Effector memory CD4-positive, alpha-beta T cell (primary cell): ENCODE measurements around the gene SLC39A5.
A peak's percentile ranks its signal among the peaks of the same experiment; 100 is the strongest.
"Not testable (repeated sequence)": the region's sequence is repeated elsewhere in the genome, so short reads cannot be mapped to it uniquely, and the experiment has no call there.

Experiments
- DNase-seq, 3 donors: peaks; one replicate each; pipeline ENCODE4 v3.0.0-alpha.2; 2020
- H3K27ac ChIP-seq: 2 replicates; pipeline ENCODE4 v1.7.0; 2013; ENCODE audit warnings: mild to moderate bottlenecking, low read length, moderate library complexity; ENCODE audit not compliant: insufficient read depth, poor library complexity, severe bottlenecking
- H3K27me3 ChIP-seq: replicated peaks from 2 replicates; pipeline ENCODE4 v1.7.0; 2013; ENCODE audit warnings: mild to moderate bottlenecking, low read length; ENCODE audit not compliant: insufficient read depth, control insufficient read depth, poor library complexity, severe bottlenecking
- H3K36me3 ChIP-seq: 2 replicates; pipeline ENCODE4 v1.7.0; 2013; ENCODE audit warnings: mild to moderate bottlenecking, low read length, moderate library complexity; ENCODE audit not compliant: control insufficient read depth, insufficient read depth
- H3K4me1 ChIP-seq: 2 replicates; pipeline ENCODE4 v1.7.0; 2013; ENCODE audit warnings: low read length, mild to moderate bottlenecking; ENCODE audit not compliant: control insufficient read depth, insufficient read depth, poor library complexity, severe bottlenecking
- H3K4me3 ChIP-seq: 2 replicates; pipeline ENCODE4 v1.7.0; 2013; ENCODE audit warnings: low read length, low read depth, mild to moderate bottlenecking; ENCODE audit not compliant: insufficient read depth, poor library complexity, severe bottlenecking
- H3K9me3 ChIP-seq: 2 replicates; pipeline ENCODE4 v1.7.0; 2013; ENCODE audit warnings: mild to moderate bottlenecking, low read length, moderate library complexity; ENCODE audit not compliant: control insufficient read depth

The SLC39A5 gene

GRCh38 chr12:56257491-56258067, 27.7 kb downstream of the SLC39A5 start:
- Histone ChIP-seq H3K36me3 (peaks cover 24% of the 10 kb centered on the region), H3K4me3 (peak overlapping the region; percentile 67), H3K4me1 (peaks cover 19% of the 10 kb centered on the region), H3K9me3 (no peaks in the 10 kb centered on the region), H3K27ac (peak overlapping the region; percentile 71), H3K27me3 (no peaks in the 10 kb centered on the region)
- no peak for DNase-seq

DNA sequence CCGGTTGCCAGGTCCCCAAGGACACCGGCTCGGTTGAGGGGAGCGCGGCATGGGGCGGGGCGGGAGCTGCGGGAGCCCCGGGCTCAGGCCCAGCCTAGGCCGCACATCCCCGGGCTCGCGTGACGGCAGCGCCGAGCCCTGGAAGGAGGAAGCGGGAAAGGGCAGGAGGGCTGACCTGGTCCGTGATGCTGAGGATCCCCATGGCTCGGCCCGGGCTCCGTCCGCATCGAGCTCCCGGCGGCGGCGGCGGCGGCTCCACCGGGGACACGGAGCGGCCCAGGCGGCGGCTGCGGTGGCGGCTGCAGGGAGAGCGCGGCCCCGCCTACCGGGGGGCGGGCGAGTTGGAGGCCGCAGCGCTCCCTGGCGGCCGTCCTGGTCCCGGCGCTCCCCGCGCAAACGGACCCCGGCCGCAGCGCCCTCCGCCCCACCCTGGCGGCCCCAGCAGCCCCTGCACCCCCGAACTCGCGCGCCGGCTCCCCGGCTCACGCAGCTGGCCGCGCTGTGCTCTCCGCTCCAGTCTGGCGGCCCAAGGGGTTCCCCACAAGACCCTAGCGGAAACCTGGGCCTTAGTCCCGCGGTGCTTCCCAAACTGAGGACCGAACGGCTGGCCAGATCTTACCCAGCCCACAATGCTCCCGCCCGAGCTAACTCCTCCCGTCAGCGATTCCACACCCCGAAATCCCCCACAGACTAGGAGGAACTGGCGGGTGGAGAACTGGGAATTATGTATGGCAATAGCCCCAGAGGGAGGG, 28.4 kb downstream of the SLC39A5 start, which contains the start of gene ANKRD52:
TSS of gene ANKRD52 (minus strand) at position 317 of the 752 bp plus-strand sequence. CDS start at position 202, 115 bp downstream.
- peak; percentile 66 to 70 (median 67) for DNase-seq
- Histone ChIP-seq H3K27ac (peak within 1 kb of the TSS; percentile 71), H3K9me3 (no peaks in the 10 kb centered on the region), H3K4me1 (peaks cover 19% of the 10 kb centered on the region), H3K4me3 (peak within 1 kb of the TSS; percentile 83), H3K36me3 (peaks cover 17% of the 10 kb centered on the region), H3K27me3 (no peaks in the 10 kb centered on the region)

DNA sequence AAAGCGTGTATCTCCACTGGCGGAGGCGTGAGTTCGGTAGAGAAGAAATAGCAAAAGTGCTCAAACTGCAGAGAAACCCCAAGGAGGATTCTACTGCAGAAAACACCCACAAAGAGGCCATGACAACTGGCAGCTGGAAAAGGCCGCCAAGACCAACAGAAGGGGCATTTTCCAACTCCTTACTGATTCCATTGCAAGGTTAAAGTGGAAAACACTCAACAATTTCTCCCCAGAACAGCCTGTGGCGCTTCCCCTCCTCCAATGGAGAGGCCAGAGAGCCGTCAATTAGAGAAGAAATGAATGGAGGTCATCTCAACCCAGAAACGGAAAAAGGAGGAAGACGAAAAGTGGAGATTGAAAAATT, 29.0 kb downstream of the SLC39A5 start:
- peak overlapping the region; percentile 83 for H3K4me3 ChIP-seq
- DNase-seq: no peak
- H3K36me3 ChIP-seq: peaks cover 12% of the 10 kb centered on the region
- H3K27ac ChIP-seq: peak overlapping the region; percentile 54
- H3K4me1 ChIP-seq: peaks cover 19% of the 10 kb centered on the region
- no peaks in the 10 kb centered on the region for H3K27me3 ChIP-seq
- no peaks in the 10 kb centered on the region for H3K9me3 ChIP-seq

DNA sequence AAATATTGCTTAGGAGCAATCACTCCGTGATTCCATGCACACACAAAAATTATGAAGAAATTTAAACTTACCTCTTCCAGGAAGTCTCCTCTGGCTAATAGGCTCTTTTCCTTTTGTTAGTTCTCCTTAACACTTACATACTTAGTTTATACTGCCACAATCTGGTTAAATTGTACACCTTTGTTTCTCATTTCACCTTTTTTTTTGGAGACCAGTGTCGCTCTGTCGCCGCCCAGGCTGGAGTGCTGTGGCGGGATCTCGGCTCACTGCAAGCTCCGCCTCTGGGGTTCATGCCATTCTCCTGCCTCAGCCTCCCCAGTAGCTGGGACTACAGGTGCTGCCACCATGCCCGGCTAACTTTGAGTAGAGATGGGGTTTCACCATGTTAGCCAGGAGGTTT, 30.5 kb downstream of the SLC39A5 start:
- H3K36me3 ChIP-seq: no peaks in the 10 kb centered on the region
- H3K4me1 ChIP-seq: peaks cover 19% of the 10 kb centered on the region
- no peaks in the 10 kb centered on the region for H3K27me3 ChIP-seq
- DNase-seq: no peak
- no peak overlapping the region for H3K4me3 ChIP-seq
- H3K27ac ChIP-seq: no peak overlapping the region
- H3K9me3 ChIP-seq: no peaks in the 10 kb centered on the region

DNA sequence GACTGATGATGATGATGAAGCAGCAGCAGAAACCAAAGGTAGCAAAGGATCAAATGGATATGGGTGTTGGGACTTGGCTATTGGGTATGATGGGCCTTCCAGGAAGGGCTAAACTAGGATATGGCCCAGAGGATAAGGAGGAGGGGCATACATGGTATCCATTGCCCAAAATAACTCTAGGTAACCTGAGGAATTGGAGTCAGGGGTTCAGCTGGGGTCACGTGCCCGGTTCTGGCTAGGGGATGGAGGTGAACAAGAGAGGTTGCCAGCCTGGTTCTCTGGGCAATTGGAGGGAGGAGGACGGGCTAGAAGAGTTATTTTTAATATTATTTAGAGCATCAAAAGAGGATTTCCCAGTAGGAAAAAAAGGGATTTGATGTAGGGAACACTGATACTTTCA, 31.1 kb downstream of the SLC39A5 start:
- H3K4me1 ChIP-seq: peaks cover 19% of the 10 kb centered on the region
- H3K4me3 ChIP-seq: no peak overlapping the region
- no peak overlapping the region for H3K27ac ChIP-seq
- H3K9me3 ChIP-seq: no peaks in the 10 kb centered on the region
- H3K27me3 ChIP-seq: no peaks in the 10 kb centered on the region
- DNase-seq: no peak
- no peaks in the 10 kb centered on the region for H3K36me3 ChIP-seq

DNA sequence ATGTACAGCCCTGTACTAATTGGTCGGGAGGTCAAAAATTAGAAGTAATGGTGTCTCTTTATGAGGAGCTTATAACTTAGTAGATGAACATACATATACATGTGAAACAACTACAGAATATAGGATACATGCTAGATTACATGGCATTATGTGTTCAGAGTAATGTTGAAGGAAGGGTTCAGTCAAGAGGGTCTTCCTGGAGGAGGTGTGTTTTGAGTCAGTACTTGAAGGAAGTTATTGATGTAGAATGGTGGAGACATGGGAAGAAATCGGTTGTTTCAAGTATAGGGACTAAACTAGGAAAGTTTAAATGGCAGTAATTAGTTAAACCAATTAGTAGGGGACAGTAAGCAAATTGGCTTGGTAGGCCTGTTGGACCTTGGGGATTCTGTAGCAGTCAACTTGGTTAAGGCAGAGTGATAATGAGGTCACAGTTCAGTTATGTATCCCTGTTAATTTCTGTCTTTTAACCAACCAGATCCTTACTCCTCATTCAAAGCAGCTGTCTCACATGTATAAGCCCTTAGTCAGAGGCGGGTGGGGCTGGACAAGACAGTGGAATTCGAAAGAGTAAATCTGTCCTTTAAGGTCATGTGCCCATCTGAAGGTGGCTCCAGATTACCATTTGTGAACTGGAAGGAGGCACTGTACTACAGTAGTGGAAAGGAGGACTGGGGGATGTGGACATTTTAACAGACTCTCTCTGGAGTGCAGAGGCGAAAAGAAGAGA, 31.8 kb downstream of the SLC39A5 start:
- Histone ChIP-seq H3K4me3 (no peak overlapping the region), H3K9me3 (no peaks in the 10 kb centered on the region), H3K36me3 (no peaks in the 10 kb centered on the region), H3K27ac (no peak overlapping the region), H3K27me3 (no peaks in the 10 kb centered on the region), H3K4me1 (peaks cover 22% of the 10 kb centered on the region)
- no peak for DNase-seq

DNA sequence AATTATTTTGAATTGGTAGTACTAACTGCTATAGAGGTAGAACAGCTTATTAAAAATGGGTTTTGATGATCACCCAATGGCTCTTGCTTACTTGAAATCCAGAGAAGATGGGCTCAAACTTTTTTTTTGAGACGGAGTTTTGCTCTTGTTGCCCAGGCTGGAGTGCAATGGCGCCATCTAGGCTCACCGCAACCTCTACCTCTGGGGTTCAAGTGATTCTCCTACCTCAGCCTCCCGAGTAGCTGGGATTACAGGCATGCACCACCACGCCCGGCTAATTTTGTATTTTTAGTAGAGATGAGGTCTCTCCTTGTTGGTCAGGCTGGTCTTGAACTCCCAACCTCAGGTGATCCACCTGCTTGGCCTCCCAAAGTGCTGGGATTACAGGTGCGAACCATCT, 33.1 kb downstream of the SLC39A5 start:
- H3K27me3 ChIP-seq, H3K4me3 ChIP-seq, H3K27ac ChIP-seq, DNase-seq, H3K36me3 ChIP-seq, H3K9me3 ChIP-seq: not testable (repeated sequence)
- H3K4me1 ChIP-seq: peaks cover 16% of the 10 kb centered on the region

DNA sequence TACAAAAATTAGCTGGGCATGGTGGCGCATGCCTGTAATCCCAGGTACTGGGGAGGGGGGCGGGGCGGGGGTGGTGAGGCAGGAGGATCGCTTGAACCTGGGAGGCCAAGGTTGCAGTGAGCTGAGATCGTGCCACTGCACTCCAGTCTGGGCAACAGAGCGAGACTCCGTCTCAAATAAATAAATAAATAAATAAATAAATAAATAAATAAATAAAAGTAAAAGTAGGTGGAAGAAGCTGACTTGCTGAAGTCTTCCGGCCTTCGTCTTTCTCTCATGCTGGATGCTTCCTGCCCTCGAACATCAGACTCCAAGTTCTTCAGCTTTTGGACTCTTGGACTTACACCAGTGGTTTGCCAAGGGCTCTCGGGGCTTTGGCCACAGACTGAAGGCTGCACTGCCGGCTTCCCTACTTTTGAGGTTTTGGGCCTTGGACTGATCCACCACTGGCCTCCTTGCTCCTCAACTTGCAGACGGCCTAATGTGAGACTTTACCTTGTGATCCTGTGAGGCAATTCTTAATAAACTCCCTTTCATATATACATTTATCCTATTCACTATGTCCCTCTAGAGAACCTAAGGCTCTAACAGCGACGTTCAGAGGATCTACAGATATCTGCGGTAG, 36.3 kb downstream of the SLC39A5 start:
- peaks cover 10% of the 10 kb centered on the region for H3K4me1 ChIP-seq
- H3K27me3 ChIP-seq, H3K36me3 ChIP-seq, DNase-seq, H3K9me3 ChIP-seq: not testable (repeated sequence)
- H3K27ac ChIP-seq: peak overlapping the region; percentile 96
- H3K4me3 ChIP-seq: peak overlapping the region; percentile 92

- peak; percentile 82 to 88 (median 87) for DNase-seq
- no peaks in the 10 kb centered on the region for H3K9me3 ChIP-seq
- H3K4me1 ChIP-seq: peaks cover 10% of the 10 kb centered on the region
- H3K36me3 ChIP-seq: peaks cover 6% of the 10 kb centered on the region
- H3K27ac ChIP-seq: peak within 1 kb of the TSS; percentile 96
- H3K27me3 ChIP-seq: no peaks in the 10 kb centered on the region
- H3K4me3 ChIP-seq: peak within 1 kb of the TSS; percentile 92
Measured at GRCh38 chr12:56266693-56267442, 37.0 kb downstream of the SLC39A5 start, which contains the start of gene COQ10A. Gene COQ10A (plus strand): TSS chr12:56266942. CDS start chr12:56267119, 177 bp downstream.
